H9 (cell line): ENCODE measurements around the gene SLBP. TPM values are rescaled to one million over a fixed set of nuclear protein-coding genes. Genes with fewer than 3 reads are reported as not detected.

Experiments
- DNase-seq: peaks from one replicate; pipeline ENCODE4 v3.0.0-alpha.2; 2017
- H2AFZ ChIP-seq: one replicate; pipeline ENCODE4 v1.6.1; 2013; ENCODE audit warnings: mild to moderate bottlenecking, low read length, control low read depth, moderate library complexity
- H2AK5ac ChIP-seq: 2 replicates; pipeline ENCODE4 v1.6.1; 2013; ENCODE audit warnings: low read length, control low read depth, mixed read lengths; ENCODE audit not compliant: insufficient read length
- H2BK120ac ChIP-seq: one replicate; pipeline ENCODE4 v1.6.1; 2013; ENCODE audit warnings: low read depth, mild to moderate bottlenecking, low read length, control low read depth, inconsistent platforms; ENCODE audit not compliant: poor library complexity, severe bottlenecking
- H2BK12ac ChIP-seq: 2 replicates; pipeline ENCODE4 v1.6.1; 2013; ENCODE audit warnings: low read length, control low read depth, mixed read lengths, low read depth; ENCODE audit not compliant: insufficient read length
- H2BK15ac ChIP-seq: 2 replicates; pipeline ENCODE4 v1.6.1; 2013; ENCODE audit warnings: low read depth, low read length, control low read depth
- H2BK20ac ChIP-seq: one replicate; pipeline ENCODE4 v1.6.1; 2013; ENCODE audit warnings: low read depth, mild to moderate bottlenecking, low read length, control low read depth, inconsistent platforms; ENCODE audit not compliant: poor library complexity, severe bottlenecking
- H2BK5ac ChIP-seq: 2 replicates; pipeline ENCODE4 v1.6.1; 2013; ENCODE audit warnings: low read length, control low read depth, mixed read lengths; ENCODE audit not compliant: insufficient read length
- H3K14ac ChIP-seq: 2 replicates; pipeline ENCODE4 v1.6.1; 2013; ENCODE audit warnings: low read length, control low read depth; ENCODE audit not compliant: insufficient read depth
- H3K18ac ChIP-seq: 2 replicates; pipeline ENCODE4 v1.6.1; 2013; ENCODE audit warnings: low read depth, mild to moderate bottlenecking, mixed read lengths, low read length, control low read depth; ENCODE audit not compliant: insufficient read length
- H3K23ac ChIP-seq: 2 replicates; pipeline ENCODE4 v1.6.1; 2013; ENCODE audit warnings: low read length, control low read depth, mixed read lengths, low read depth; ENCODE audit not compliant: insufficient read length
- H3K23me2 ChIP-seq: 2 replicates; pipeline ENCODE4 v1.6.1; 2013; ENCODE audit warnings: low read depth, mild to moderate bottlenecking, mixed read lengths, low read length, control low read depth; ENCODE audit not compliant: insufficient read length, poor library complexity, severe bottlenecking
- H3K27ac ChIP-seq: 2 replicates; pipeline ENCODE4 v1.5.1; 2013; ENCODE audit warnings: low read length, control low read depth, mixed read lengths, low read depth; ENCODE audit not compliant: insufficient read length
- H3K27me3 ChIP-seq: 2 replicates; pipeline ENCODE4 v1.6.1; 2013; ENCODE audit warnings: low read length, control low read depth, inconsistent platforms; ENCODE audit not compliant: insufficient read depth
- H3K4ac ChIP-seq: 2 replicates; pipeline ENCODE4 v1.6.1; 2013; ENCODE audit warnings: low read depth, mild to moderate bottlenecking, control low read depth, inconsistent platforms, low read length, moderate library complexity
- H3K4me1 ChIP-seq: 2 replicates; pipeline ENCODE4 v1.6.1; 2013; ENCODE audit warnings: low read length, control low read depth, inconsistent platforms; ENCODE audit not compliant: insufficient read depth
- H3K4me2 ChIP-seq: 2 replicates; pipeline ENCODE4 v1.6.1; 2013; ENCODE audit warnings: low read length, control low read depth, mixed read lengths; ENCODE audit not compliant: insufficient read length, insufficient read depth
- H3K56ac ChIP-seq: 2 replicates; pipeline ENCODE4 v1.6.1; 2013; ENCODE audit warnings: low read depth, mild to moderate bottlenecking, mixed read lengths, low read length, control low read depth; ENCODE audit not compliant: insufficient read length
- H3K79me1 ChIP-seq: 2 replicates; pipeline ENCODE4 v1.6.1; 2013; ENCODE audit warnings: low read depth, mild to moderate bottlenecking, moderate library complexity, low read length, control low read depth, inconsistent platforms; ENCODE audit not compliant: insufficient read depth, poor library complexity, severe bottlenecking
- H3K79me2 ChIP-seq: 2 replicates; pipeline ENCODE4 v1.6.1; 2013; ENCODE audit warnings: low read length, control low read depth, inconsistent platforms; ENCODE audit not compliant: insufficient read depth
- H3K9ac ChIP-seq: 2 replicates; pipeline ENCODE4 v1.6.1; 2013; ENCODE audit warnings: low read length, control low read depth, mixed read lengths; ENCODE audit not compliant: insufficient read length; ENCODE audit errors: extremely low read depth
- H3K9me3 ChIP-seq: one replicate; pipeline ENCODE4 v1.6.1; 2013; ENCODE audit warnings: low read depth, low read length, inconsistent platforms; ENCODE audit not compliant: control insufficient read depth
- H3T11ph ChIP-seq: one replicate; pipeline ENCODE4 v1.6.1; 2013; ENCODE audit warnings: mild to moderate bottlenecking, low read length, control low read depth, inconsistent platforms
- H4K20me1 ChIP-seq: one replicate; pipeline ENCODE4 v1.6.1; 2013; ENCODE audit not compliant: control insufficient read depth, insufficient read length, insufficient read depth
- H4K5ac ChIP-seq: 2 replicates; pipeline ENCODE4 v1.6.1; 2013; ENCODE audit warnings: low read depth, mild to moderate bottlenecking, mixed read lengths, low read length, control low read depth; ENCODE audit not compliant: insufficient read length
- H4K8ac ChIP-seq: replicated peaks from 2 replicates; pipeline ENCODE4 v1.6.1; 2013; ENCODE audit warnings: low read length, control low read depth, mixed read lengths, low read depth; ENCODE audit not compliant: insufficient read length
- H4K91ac ChIP-seq: 2 replicates; pipeline ENCODE4 v1.6.1; 2013; ENCODE audit warnings: low read depth, mild to moderate bottlenecking, moderate library complexity, mixed read lengths, low read length, control low read depth; ENCODE audit not compliant: insufficient read length
- H3K27ac Mint-ChIP-seq, 3 experiments: 2 replicates in 2 of 3; 3 replicates in 1 of 3; pipeline ENCODE4 v1.8.0; 2020 to 2021; ENCODE audit warnings: mixed read lengths in 3 of 3, mild to moderate bottlenecking in 1 of 3, moderate library complexity in 1 of 3
- H3K27me3 Mint-ChIP-seq: 2 replicates; pipeline ENCODE4 v1.8.0; 2021; ENCODE audit warnings: low read depth, mild to moderate bottlenecking, moderate library complexity, mixed read lengths
- H3K36me3 Mint-ChIP-seq, 3 experiments: 2 replicates in 2 of 3; 3 replicates in 1 of 3; pipeline ENCODE4 v1.8.0; 2020 to 2021; ENCODE audit warnings: low read depth in 3 of 3, mixed read lengths in 3 of 3; ENCODE audit not compliant: insufficient read depth in 1 of 3
- H3K4me1 Mint-ChIP-seq, 2 experiments: 2 replicates each; pipeline ENCODE4 v1.8.0; 2020; ENCODE audit warnings: mixed read lengths in 2 of 2
- H3K4me3 Mint-ChIP-seq, 2 experiments: 2 replicates in 1 of 2; 3 replicates in 1 of 2; pipeline ENCODE4 v1.8.0; 2020 to 2021; ENCODE audit warnings: mild to moderate bottlenecking in 2 of 2, mixed read lengths in 2 of 2, moderate library complexity in 1 of 2
- H3K9me3 Mint-ChIP-seq, 2 experiments: 2 replicates in 1 of 2; 3 replicates in 1 of 2; pipeline ENCODE4 v1.8.0; 2020; ENCODE audit warnings: mild to moderate bottlenecking in 2 of 2, mixed read lengths in 2 of 2, moderate library complexity in 1 of 2
- CTCF ChIP-seq: fragments of 200-600 bp; sonication (generic); conservative IDR thresholded peaks from 3 replicates; pipeline ENCODE4 v1.8.0; 2021; ENCODE audit warnings: antibody characterized with exemption, mild to moderate bottlenecking
- WGBS: extraction: QIAGEN DNeasy Blood & Tissue Kit; methylation state at CpG from one replicate; pipeline ENCODE4 v1.1.7; 2013; ENCODE audit warnings: missing lambda C conversion rate, low lambda C conversion rate, mixed read lengths; ENCODE audit not compliant: insufficient read length; ENCODE audit errors: extremely low coverage; 5-methylcytosine and 5-hydroxymethylcytosine counted together
- total RNA-seq: library from RNA; stranded (reverse); gene quantifications from 2 replicates; pipeline ENCODE4 v1.2.1, GENCODE V29; 2021

The SLBP gene
- total RNA-seq, 1 experiment from 2014 or later, result 62.7 TPM

- no peak for TF ChIP-seq CTCF
- Histone ChIP-seq H3K4me2 (no peak overlapping the region), H3K27ac (no peak overlapping the region)
These were observed 26.6 kb downstream of the SLBP start for GRCh38 chr4:1685235-1686150.

More at GRCh38 chr4:1685235-1686150, 26.6 kb downstream of the SLBP start:
- H2BK20ac ChIP-seq, result no peak overlapping the region
- H2AFZ ChIP-seq, result no peak overlapping the region
- Mint-ChIP-seq H3K4me1 (peaks cover 16% of the 10 kb centered on the region in 2 experiments), H3K4me3 (no peak overlapping the region), H3K36me3 (peaks cover 2 to 6% (median 5%) of the 10 kb centered on the region in 3 experiments; a peak in 6 of 7 replicates), H3K27ac (no peak overlapping the region), H3K27me3 (peaks cover 28% of the 10 kb centered on the region), H3K9me3 (peaks cover 2% of the 10 kb centered on the region in 2 experiments; a peak in 1 of 5 replicates)
- no peak overlapping the region for H2BK120ac ChIP-seq
- no peak overlapping the region for H3K4ac ChIP-seq
- H3K4me1 ChIP-seq, result no peaks in the 10 kb centered on the region
- H3K79me1 ChIP-seq, result no peaks in the 10 kb centered on the region
- H3K56ac ChIP-seq, result no peak overlapping the region
- no peak overlapping the region for H4K5ac ChIP-seq
- H3K23ac ChIP-seq, result no peak overlapping the region
- no peak overlapping the region for H2AK5ac ChIP-seq
- no peak overlapping the region for H3T11ph ChIP-seq
- no peak overlapping the region for H4K8ac ChIP-seq
- no peak overlapping the region for H2BK12ac ChIP-seq
- no peaks in the 10 kb centered on the region for H3K79me2 ChIP-seq
- no peak overlapping the region for H3K18ac ChIP-seq
- no peak overlapping the region for H3K14ac ChIP-seq
- no peak overlapping the region for H4K91ac ChIP-seq
- H3K9ac ChIP-seq, result no peak overlapping the region
- H2BK5ac ChIP-seq, result no peak overlapping the region
- H4K20me1 ChIP-seq, result no peaks in the 10 kb centered on the region
- H3K9me3 ChIP-seq, result no peaks in the 10 kb centered on the region
- no peak for DNase-seq
- peaks cover 7% of the 10 kb centered on the region; the same call in 1 of the 2 replicates for H3K27me3 ChIP-seq
- no peak overlapping the region for H2BK15ac ChIP-seq
- WGBS, result no CpG with 5 or more reads among the region's 23 CpGs
- peaks cover 2% of the 10 kb centered on the region for H3K23me2 ChIP-seq
